ENCODE measurements around the gene SH3BP5.

DNA sequence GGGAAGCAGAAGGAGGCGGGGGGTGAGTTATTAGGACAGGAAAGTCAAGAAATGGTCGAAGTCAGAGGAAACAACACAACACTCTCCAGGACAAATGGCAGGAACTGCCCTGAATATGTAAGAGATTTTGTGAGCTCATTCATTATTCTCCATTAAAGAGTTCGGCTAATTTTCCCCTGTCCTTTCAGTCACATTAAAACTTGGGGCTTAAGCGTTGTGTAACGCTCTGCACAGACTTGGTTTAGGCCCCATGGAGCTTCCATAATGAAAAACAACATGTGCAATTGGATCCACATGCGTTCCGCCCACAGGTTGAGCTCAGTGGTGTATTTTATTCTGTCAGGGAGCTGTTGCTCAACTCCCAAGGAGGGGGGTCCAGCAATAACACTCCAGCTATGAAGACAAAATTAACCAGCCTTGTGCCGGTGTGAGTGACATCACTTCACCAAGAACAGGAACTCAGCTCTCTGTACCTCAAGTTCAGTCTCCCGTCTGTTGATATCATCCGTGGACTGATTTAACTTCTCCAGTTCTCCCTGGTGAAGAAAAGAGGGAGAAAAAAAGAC is 2.3 kb downstream of the SH3BP5 start:
- TF ChIP-seq, protein P1, sequence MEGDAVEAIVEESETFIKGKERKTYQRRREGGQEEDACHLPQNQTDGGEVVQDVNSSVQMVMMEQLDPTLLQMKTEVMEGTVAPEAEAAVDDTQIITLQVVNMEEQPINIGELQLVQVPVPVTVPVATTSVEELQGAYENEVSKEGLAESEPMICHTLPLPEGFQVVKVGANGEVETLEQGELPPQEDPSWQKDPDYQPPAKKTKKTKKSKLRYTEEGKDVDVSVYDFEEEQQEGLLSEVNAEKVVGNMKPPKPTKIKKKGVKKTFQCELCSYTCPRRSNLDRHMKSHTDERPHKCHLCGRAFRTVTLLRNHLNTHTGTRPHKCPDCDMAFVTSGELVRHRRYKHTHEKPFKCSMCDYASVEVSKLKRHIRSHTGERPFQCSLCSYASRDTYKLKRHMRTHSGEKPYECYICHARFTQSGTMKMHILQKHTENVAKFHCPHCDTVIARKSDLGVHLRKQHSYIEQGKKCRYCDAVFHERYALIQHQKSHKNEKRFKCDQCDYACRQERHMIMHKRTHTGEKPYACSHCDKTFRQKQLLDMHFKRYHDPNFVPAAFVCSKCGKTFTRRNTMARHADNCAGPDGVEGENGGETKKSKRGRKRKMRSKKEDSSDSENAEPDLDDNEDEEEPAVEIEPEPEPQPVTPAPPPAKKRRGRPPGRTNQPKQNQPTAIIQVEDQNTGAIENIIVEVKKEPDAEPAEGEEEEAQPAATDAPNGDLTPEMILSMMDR (IDR thresholded peaks at IDR 0.05), result no peak
- TF ChIP-seq POLR2A (IDR thresholded peaks at IDR 0.05), result no peak

Data from Peyer's patch (tissue), 4 donors.